ENCODE data around the gene SLC25A34. TPM values are rescaled to one million over a fixed set of nuclear protein-coding genes. Genes with fewer than 3 reads are reported as not detected.

The SLC25A34 gene
- total RNA-seq, 4 donors from 2014 or later, result 0.38 to 1.8 (median 0.99) TPM

- intact Hi-C loops (cut with DNase I; ENCODE audit: low total_unique reads), result no loop called here
- 81 to 83% methylated on average over 10 of the region's 10 CpGs for WGBS, 2 donors
- TF ChIP-seq CTCF (IDR thresholded peaks at IDR 0.05) (no peak), POLR2A (IDR thresholded peaks at IDR 0.05) (no peak)
- DNase-seq (ENCODE audit: low spot score in 2 of 2), result no peak
- no peak overlapping the region for H3K4me3 ChIP-seq (ENCODE audit: low read depth, poor library complexity, severe bottlenecking)
Measured at GRCh38 chr1:15762546-15762945, 26.5 kb downstream of the SLC25A34 start.

GRCh38 chr1:15764269-15764764, 28.3 kb downstream of the SLC25A34 start:
- 43 to 46% methylated on average over 9 to 10 of the region's 10 CpGs for WGBS, 2 donors
- no peak for DNase-seq (ENCODE audit: low spot score in 2 of 2)
- intact Hi-C loops (cut with DNase I; ENCODE audit: low total_unique reads), result no loop called here
- H3K4me3 ChIP-seq (ENCODE audit: low read depth, poor library complexity, severe bottlenecking), result no peak overlapping the region
- no peak for TF ChIP-seq POLR2A (IDR thresholded peaks at IDR 0.05)
- no peak for TF ChIP-seq CTCF (IDR thresholded peaks at IDR 0.05)

GRCh38 chr1:15764890-15765289, 28.8 kb downstream of the SLC25A34 start:
- no peak for DNase-seq (ENCODE audit: low spot score in 2 of 2)
- intact Hi-C loops (cut with DNase I; ENCODE audit: low total_unique reads), result no loop called here
- WGBS, 2 donors, result 87 to 90% methylated on average over 12 to 15 of the region's 15 CpGs
- no peak overlapping the region for H3K4me3 ChIP-seq (ENCODE audit: low read depth, poor library complexity, severe bottlenecking)
- TF ChIP-seq POLR2A (IDR thresholded peaks at IDR 0.05), result no peak
- no peak for TF ChIP-seq CTCF (IDR thresholded peaks at IDR 0.05)

GRCh38 chr1:15765495-15766194, 29.6 kb downstream of the SLC25A34 start:
- TF ChIP-seq CTCF (IDR thresholded peaks at IDR 0.05) (no peak), POLR2A (IDR thresholded peaks at IDR 0.05) (no peak)
- peak in 1 of 2 donors; percentile 58 for DNase-seq (ENCODE audit: low spot score in 2 of 2)
- 62 to 67% methylated on average over 20 of the region's 20 CpGs for WGBS, 2 donors
- intact Hi-C loops (cut with DNase I; ENCODE audit: low total_unique reads), result no loop called here
- H3K4me3 ChIP-seq (ENCODE audit: low read depth, poor library complexity, severe bottlenecking), result no peak overlapping the region

GRCh38 chr1:15767941-15768340, 31.9 kb downstream of the SLC25A34 start:
- no peak overlapping the region for H3K4me3 ChIP-seq (ENCODE audit: low read depth, poor library complexity, severe bottlenecking)
- DNase-seq (ENCODE audit: low spot score in 2 of 2), result no peak
- intact Hi-C loops (cut with DNase I; ENCODE audit: low total_unique reads), result no loop called here
- TF ChIP-seq POLR2A (IDR thresholded peaks at IDR 0.05), result no peak
- TF ChIP-seq CTCF (IDR thresholded peaks at IDR 0.05), result no peak
- 87 to 88% methylated on average over 5 of the region's 5 CpGs for WGBS, 2 donors

- H3K4me3 ChIP-seq (ENCODE audit: low read depth, poor library complexity, severe bottlenecking), result no peak overlapping the region
- no peak for DNase-seq (ENCODE audit: low spot score in 2 of 2)
- no peak for TF ChIP-seq CTCF (IDR thresholded peaks at IDR 0.05)
- no peak for TF ChIP-seq POLR2A (IDR thresholded peaks at IDR 0.05)
- intact Hi-C loops (cut with DNase I; ENCODE audit: low total_unique reads), result no loop called here
- 96% methylated on average over 7 of the region's 7 CpGs for WGBS, 2 donors
Measured at GRCh38 chr1:15768388-15768787, 32.3 kb downstream of the SLC25A34 start.

Data from lower leg skin (tissue), 4 donors.